H1 (cell line): ENCODE data around the gene TBC1D19. TPM values are rescaled to one million over a fixed set of nuclear protein-coding genes. Genes with fewer than 3 reads are reported as not detected.

Experiments
- BACH1 ChIP-seq: IDR thresholded peaks from 2 replicates; pipeline ENCODE4 v1.6.1; 2012; ENCODE audit warnings: low read length, improper control_type of control experiment
- CTBP2 ChIP-seq: IDR thresholded peaks from 2 replicates; pipeline ENCODE4 v1.7.0; 2011; ENCODE audit warnings: borderline replicate concordance, mild to moderate bottlenecking, moderate library complexity, mixed read lengths, low read length; ENCODE audit not compliant: insufficient read depth, insufficient read length
- EGR1 ChIP-seq: IDR thresholded peaks from 2 replicates; pipeline ENCODE4 v1.6.1; 2011; ENCODE audit warnings: low read depth, low read length, borderline replicate concordance
- KDM1A ChIP-seq: fragments of 200-600, 300-600 bp; sonication (generic); IDR thresholded peaks from 2 replicates; pipeline ENCODE4 v1.7.1; 2016; ENCODE audit warnings: mild to moderate bottlenecking, low read length, borderline replicate concordance
- KDM5A ChIP-seq: fragments of 200-600 bp; IDR thresholded peaks from 2 replicates; pipeline ENCODE4 v1.7.1; 2012; ENCODE audit warnings: mild to moderate bottlenecking, low read length, inconsistent platforms, mixed read lengths
- PHF8 ChIP-seq: fragments of 200-600 bp; sonication (generic); conservative IDR thresholded peaks from 2 replicates; pipeline ENCODE4 v1.7.1; 2012; ENCODE audit warnings: low read depth, mild to moderate bottlenecking, inconsistent platforms, low read length, moderate library complexity
- polyA plus RNA-seq, 7 experiments: library from polyadenylated mRNA; depleted of rRNA in 3 of 7; stranded (reverse) in 5 of 7; unstranded in 2 of 7; fragments of >200 nt in 5 of 7; fragments of 200-250 nt in 2 of 7; gene quantifications; 1 replicate in 5 of 7; 2 replicates in 1 of 7; 4 replicates in 1 of 7; pipeline versions ENCODE4 v1.2.1 to v1.2.3, GENCODE V29; 2011 to 2013; ENCODE audit warnings: missing spikeins in 2 of 7, mixed read lengths in 2 of 7
- total RNA-seq: library from RNA; stranded (reverse); fragmentation: NEBNext Ultra II Directional; extraction: Animal tissue kit (Norgen Biotek cat#: 25700); gene quantifications from 2 replicates; pipeline ENCODE4 v1.2.1, GENCODE V29; 2021
- TF ChIP-seq, protein P1 (sequence below): fragments of 300-600 bp; sonication (generic); IDR thresholded peaks from 2 replicates; pipeline ENCODE4 v1.7.1; 2012; ENCODE audit warnings: low read length, moderate library complexity, mild to moderate bottlenecking, inconsistent platforms; ENCODE audit not compliant: insufficient replicate concordance

TBC1D19 gene
- total and polyA plus RNA-seq, 2 of the 8 experiments (the other 6 are each of a cell fraction or from before 2014, with no cell fraction given): 1.9 to 3.5 TPM

DNA sequence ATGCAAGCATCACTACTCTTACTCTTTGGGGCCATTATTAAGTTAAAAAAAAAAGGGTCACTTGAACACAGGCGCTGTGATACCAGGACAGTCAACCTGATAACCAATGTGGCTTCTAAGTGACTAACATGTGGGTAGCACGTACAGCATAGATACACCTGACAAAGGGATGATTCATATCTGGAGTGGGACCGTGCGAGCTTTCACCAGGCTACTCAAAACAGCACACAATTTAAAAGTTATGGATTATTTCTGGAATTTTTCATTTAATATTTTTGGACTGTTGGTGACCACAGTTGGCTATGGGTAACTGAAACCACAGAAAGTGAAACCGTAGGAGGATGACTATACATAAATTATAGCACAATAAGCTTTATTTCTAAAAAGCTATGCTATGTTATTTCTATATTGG, 162.9 kb downstream of the TBC1D19 start (continued):
- TF ChIP-seq, protein P1, sequence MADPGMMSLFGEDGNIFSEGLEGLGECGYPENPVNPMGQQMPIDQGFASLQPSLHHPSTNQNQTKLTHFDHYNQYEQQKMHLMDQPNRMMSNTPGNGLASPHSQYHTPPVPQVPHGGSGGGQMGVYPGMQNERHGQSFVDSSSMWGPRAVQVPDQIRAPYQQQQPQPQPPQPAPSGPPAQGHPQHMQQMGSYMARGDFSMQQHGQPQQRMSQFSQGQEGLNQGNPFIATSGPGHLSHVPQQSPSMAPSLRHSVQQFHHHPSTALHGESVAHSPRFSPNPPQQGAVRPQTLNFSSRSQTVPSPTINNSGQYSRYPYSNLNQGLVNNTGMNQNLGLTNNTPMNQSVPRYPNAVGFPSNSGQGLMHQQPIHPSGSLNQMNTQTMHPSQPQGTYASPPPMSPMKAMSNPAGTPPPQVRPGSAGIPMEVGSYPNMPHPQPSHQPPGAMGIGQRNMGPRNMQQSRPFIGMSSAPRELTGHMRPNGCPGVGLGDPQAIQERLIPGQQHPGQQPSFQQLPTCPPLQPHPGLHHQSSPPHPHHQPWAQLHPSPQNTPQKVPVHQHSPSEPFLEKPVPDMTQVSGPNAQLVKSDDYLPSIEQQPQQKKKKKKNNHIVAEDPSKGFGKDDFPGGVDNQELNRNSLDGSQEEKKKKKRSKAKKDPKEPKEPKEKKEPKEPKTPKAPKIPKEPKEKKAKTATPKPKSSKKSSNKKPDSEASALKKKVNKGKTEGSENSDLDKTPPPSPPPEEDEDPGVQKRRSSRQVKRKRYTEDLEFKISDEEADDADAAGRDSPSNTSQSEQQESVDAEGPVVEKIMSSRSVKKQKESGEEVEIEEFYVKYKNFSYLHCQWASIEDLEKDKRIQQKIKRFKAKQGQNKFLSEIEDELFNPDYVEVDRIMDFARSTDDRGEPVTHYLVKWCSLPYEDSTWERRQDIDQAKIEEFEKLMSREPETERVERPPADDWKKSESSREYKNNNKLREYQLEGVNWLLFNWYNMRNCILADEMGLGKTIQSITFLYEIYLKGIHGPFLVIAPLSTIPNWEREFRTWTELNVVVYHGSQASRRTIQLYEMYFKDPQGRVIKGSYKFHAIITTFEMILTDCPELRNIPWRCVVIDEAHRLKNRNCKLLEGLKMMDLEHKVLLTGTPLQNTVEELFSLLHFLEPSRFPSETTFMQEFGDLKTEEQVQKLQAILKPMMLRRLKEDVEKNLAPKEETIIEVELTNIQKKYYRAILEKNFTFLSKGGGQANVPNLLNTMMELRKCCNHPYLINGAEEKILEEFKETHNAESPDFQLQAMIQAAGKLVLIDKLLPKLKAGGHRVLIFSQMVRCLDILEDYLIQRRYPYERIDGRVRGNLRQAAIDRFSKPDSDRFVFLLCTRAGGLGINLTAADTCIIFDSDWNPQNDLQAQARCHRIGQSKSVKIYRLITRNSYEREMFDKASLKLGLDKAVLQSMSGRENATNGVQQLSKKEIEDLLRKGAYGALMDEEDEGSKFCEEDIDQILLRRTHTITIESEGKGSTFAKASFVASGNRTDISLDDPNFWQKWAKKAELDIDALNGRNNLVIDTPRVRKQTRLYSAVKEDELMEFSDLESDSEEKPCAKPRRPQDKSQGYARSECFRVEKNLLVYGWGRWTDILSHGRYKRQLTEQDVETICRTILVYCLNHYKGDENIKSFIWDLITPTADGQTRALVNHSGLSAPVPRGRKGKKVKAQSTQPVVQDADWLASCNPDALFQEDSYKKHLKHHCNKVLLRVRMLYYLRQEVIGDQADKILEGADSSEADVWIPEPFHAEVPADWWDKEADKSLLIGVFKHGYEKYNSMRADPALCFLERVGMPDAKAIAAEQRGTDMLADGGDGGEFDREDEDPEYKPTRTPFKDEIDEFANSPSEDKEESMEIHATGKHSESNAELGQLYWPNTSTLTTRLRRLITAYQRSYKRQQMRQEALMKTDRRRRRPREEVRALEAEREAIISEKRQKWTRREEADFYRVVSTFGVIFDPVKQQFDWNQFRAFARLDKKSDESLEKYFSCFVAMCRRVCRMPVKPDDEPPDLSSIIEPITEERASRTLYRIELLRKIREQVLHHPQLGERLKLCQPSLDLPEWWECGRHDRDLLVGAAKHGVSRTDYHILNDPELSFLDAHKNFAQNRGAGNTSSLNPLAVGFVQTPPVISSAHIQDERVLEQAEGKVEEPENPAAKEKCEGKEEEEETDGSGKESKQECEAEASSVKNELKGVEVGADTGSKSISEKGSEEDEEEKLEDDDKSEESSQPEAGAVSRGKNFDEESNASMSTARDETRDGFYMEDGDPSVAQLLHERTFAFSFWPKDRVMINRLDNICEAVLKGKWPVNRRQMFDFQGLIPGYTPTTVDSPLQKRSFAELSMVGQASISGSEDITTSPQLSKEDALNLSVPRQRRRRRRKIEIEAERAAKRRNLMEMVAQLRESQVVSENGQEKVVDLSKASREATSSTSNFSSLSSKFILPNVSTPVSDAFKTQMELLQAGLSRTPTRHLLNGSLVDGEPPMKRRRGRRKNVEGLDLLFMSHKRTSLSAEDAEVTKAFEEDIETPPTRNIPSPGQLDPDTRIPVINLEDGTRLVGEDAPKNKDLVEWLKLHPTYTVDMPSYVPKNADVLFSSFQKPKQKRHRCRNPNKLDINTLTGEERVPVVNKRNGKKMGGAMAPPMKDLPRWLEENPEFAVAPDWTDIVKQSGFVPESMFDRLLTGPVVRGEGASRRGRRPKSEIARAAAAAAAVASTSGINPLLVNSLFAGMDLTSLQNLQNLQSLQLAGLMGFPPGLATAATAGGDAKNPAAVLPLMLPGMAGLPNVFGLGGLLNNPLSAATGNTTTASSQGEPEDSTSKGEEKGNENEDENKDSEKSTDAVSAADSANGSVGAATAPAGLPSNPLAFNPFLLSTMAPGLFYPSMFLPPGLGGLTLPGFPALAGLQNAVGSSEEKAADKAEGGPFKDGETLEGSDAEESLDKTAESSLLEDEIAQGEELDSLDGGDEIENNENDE: no peak
- TF ChIP-seq CTBP2: no peak
- TF ChIP-seq BACH1: no peak
- TF ChIP-seq PHF8: no peak
- no peak for TF ChIP-seq EGR1
- no peak for TF ChIP-seq KDM5A
- TF ChIP-seq KDM1A: no peak
- TF ChIP-seq, all 59 proteins: peak for 0
